ENCODE results near the gene TRIOBP. TPM values are rescaled to one million over a fixed set of nuclear protein-coding genes. Genes with fewer than 3 reads are reported as not detected.

TRIOBP gene
- total RNA-seq, 1 donor from 2014 or later: 40.3 TPM

GRCh38 chr22:37681001-37681424, 15.8 kb upstream of the TRIOBP start:
- DNase-seq (ENCODE audit: low read depth) (peak; percentile 41), FAIRE-seq (no peak)
- Histone ChIP-seq H3K27me3 (ENCODE audit: control insufficient read depth, insufficient read depth, low read length) (no peaks in the 10 kb centered on the region), H3K4me3 (ENCODE audit: low read depth, low read length) (no peak overlapping the region), H3K36me3 (ENCODE audit: control insufficient read depth, insufficient read depth, low read length) (peaks cover 7% of the 10 kb centered on the region)
- no peak for TF ChIP-seq CTCF (IDR thresholded peaks at IDR 0.05; ENCODE audit: insufficient read depth, low read length, severe bottlenecking)

- DNase-seq (ENCODE audit: low read depth): peak; percentile 70
- no peaks in the 10 kb centered on the region for H3K27me3 ChIP-seq (ENCODE audit: control insufficient read depth, insufficient read depth, low read length)
- no peak overlapping the region for H3K4me3 ChIP-seq (ENCODE audit: low read depth, low read length)
- H3K36me3 ChIP-seq (ENCODE audit: control insufficient read depth, insufficient read depth, low read length): peaks cover 7% of the 10 kb centered on the region
- peak; percentile 97 for TF ChIP-seq CTCF (IDR thresholded peaks at IDR 0.05; ENCODE audit: insufficient read depth, low read length, severe bottlenecking)
- no peak for FAIRE-seq
These were observed 15.2 kb upstream of the TRIOBP start for GRCh38 chr22:37681556-37682049.

- FAIRE-seq: no peak
- H3K36me3 ChIP-seq (ENCODE audit: control insufficient read depth, insufficient read depth, low read length): peaks cover 9% of the 10 kb centered on the region
- H3K27me3 ChIP-seq (ENCODE audit: control insufficient read depth, insufficient read depth, low read length): no peaks in the 10 kb centered on the region
- DNase-seq (ENCODE audit: low read depth): peak; percentile 59
- no peak for TF ChIP-seq CTCF (IDR thresholded peaks at IDR 0.05; ENCODE audit: insufficient read depth, low read length, severe bottlenecking)
- no peak overlapping the region for H3K4me3 ChIP-seq (ENCODE audit: low read depth, low read length)
These were observed 11.8 kb upstream of the TRIOBP start for GRCh38 chr22:37684803-37685615.

GRCh38 chr22:37686002-37686982, 10.6 kb upstream of the TRIOBP start, which contains the start of gene NOL12:
NOL12 (plus strand) TSS chr22:37686343; CDS start chr22:37686393, 50 bp downstream.
- H3K4me3 ChIP-seq (ENCODE audit: low read depth, low read length): peak within 1 kb of the TSS; percentile 97
- no peak for TF ChIP-seq CTCF (IDR thresholded peaks at IDR 0.05; ENCODE audit: insufficient read depth, low read length, severe bottlenecking)
- no peaks in the 10 kb centered on the region for H3K27me3 ChIP-seq (ENCODE audit: control insufficient read depth, insufficient read depth, low read length)
- peaks cover 11% of the 10 kb centered on the region for H3K36me3 ChIP-seq (ENCODE audit: control insufficient read depth, insufficient read depth, low read length)
- FAIRE-seq (peak; percentile 28), DNase-seq (ENCODE audit: low read depth) (peak; percentile 74)

- DNase-seq (ENCODE audit: low read depth): peak; percentile 52
- no peak for FAIRE-seq
- TF ChIP-seq CTCF (IDR thresholded peaks at IDR 0.05; ENCODE audit: insufficient read depth, low read length, severe bottlenecking): no peak
- Histone ChIP-seq H3K27me3 (ENCODE audit: control insufficient read depth, insufficient read depth, low read length) (no peaks in the 10 kb centered on the region), H3K4me3 (ENCODE audit: low read depth, low read length) (no peak overlapping the region), H3K36me3 (ENCODE audit: control insufficient read depth, insufficient read depth, low read length) (peaks cover 29% of the 10 kb centered on the region)
These were observed 6.4 kb upstream of the TRIOBP start for GRCh38 chr22:37690407-37690806.

Measured in bronchial epithelial cell (primary cell).